HG03064 (cell line): ENCODE results near the gene ABHD1.
A peak's percentile ranks its signal among the peaks of the same experiment; 100 is the strongest.
"Not testable (repeated sequence)": the region's sequence is repeated elsewhere in the genome, so short reads cannot be mapped to it uniquely, and the experiment has no call there.

ENCODE experiments used
- ATAC-seq: cut with Tn5 transposase; IDR thresholded peaks from one replicate; pipeline ENCODE4 v1.9.1; 2021; ENCODE audit warnings: low read depth; ENCODE audit not compliant: unreplicated experiment

The ABHD1 gene

DNA sequence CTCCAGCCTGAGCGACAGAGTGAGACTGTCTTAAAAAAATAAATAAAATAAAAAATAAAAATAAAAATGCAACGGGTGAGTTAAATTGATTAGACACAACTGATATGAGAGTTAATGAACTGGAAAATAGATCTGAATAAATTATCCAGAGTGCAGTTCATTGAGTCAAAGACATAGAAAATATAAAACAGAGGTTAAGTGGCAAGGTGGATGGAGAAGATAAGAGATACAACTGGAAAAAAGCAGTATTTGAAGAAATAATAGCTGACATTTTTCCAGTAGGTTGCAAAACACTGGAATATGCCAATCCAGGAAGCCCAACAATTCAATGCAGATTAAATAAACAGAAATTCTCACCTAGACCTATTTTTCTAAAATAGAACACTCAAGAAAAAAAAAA lies 15.4 kb upstream of the ABHD1 start:
- no peak for ATAC-seq

DNA sequence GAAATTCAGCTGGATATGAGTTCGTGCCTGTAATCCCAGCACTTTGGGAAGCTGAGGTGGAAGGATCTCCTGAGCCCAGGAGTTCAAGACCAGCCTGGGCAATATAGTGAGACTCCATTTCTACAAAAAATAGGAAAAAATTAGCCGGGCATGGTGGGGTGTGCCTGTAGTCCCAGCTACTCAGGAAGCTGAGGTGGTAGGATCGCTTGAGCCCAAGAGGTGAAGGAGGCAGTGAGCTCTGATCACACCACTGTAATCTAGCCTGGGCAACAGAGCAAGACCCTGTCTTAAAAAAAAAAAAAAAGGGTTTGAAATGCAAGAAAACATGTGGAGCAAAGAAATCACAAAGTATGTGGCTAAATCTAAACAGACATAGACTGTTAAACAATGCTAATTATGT lies 14.5 kb upstream of the ABHD1 start:
- no peak for ATAC-seq

DNA sequence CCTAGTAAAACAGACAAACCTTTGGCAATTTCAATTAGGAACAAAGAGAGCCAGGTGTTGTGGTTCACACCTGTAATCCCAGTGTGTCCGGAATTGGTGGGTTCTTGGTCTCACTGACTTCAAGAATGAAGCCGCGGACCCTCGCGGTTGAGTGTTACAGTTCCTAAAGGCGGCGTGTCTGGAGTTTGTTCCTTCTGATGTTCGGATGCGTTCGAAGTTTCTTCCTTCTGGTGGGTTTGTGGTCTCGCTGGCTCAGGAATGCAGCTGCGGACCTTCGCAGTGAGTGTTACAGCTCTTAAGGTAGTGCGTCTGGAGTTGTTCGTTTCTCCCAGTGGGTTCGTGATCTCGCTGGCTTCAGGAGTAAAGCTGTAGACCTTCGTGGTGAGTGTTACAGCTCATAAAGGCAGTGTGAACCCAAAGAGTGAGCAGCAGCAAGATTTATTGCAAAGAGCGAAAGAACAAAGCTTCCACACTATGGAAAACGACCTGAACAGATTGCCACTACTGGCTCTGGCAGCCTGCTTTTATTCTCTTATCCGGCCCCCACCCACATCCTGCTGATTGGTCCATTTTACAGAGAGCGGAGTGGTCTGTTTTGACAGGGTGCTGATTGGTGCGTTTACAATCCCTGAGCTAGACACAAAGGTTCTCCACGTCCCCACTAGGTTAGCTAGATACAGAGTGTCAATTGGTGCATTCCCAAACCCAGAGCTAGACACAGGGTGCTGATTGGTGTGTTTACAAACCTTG lies 12.8 kb upstream of the ABHD1 start:
- not testable (repeated sequence) for ATAC-seq

DNA sequence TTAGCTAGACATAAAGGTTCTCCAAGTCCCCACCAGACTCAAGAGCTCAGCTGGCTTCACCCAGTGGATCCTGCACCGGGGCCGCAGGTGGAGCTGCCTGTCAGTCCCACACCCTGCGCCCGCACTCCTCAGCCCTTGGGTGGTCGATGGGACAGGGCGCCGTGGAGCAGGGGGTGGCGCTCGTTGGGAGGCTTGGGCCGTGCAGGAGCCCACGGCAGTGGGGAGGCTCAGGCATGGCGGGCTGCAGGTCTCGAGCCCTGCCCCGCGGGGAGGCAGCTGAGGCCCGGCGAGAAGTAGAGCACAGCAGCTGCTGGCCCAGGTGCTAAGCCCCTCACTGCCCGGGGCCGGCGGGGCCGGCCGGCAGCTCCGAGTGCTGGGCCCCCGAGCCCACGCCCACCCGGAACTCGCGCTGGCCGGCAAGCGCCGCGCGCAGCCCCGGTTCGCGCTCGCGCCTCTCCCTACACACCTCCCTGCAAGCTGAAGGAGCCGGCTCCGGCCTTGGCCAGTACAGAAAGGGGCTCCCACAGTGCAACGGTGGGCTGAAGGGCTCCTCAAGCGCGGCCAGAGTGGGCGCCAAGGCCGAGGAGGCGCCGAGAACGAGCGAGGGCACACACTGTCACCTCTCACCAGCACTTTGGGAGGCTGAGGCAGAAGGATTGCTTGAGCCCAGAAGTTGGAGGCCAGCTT lies 12.1 kb upstream of the ABHD1 start:
- ATAC-seq = not testable (repeated sequence)

DNA sequence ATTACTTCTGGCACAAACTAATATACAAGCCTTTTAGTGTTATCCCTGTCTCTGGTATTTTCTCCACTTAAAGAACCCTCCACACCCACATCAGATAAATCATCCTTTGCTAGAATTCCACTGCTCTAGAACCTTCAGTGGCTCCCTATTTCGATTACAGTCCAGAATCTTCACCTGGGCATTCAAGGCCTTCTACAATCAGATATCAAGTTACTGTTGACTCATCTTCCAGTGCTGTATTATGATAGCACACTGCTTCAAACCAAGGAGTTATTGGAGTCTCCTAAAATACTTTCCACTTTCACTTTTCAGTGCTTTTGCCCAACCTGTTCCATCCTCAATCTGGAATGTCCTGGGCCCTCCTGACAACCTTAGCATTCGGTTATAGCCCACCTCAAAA lies 8.1 kb upstream of the ABHD1 start:
- ATAC-seq = no peak

DNA sequence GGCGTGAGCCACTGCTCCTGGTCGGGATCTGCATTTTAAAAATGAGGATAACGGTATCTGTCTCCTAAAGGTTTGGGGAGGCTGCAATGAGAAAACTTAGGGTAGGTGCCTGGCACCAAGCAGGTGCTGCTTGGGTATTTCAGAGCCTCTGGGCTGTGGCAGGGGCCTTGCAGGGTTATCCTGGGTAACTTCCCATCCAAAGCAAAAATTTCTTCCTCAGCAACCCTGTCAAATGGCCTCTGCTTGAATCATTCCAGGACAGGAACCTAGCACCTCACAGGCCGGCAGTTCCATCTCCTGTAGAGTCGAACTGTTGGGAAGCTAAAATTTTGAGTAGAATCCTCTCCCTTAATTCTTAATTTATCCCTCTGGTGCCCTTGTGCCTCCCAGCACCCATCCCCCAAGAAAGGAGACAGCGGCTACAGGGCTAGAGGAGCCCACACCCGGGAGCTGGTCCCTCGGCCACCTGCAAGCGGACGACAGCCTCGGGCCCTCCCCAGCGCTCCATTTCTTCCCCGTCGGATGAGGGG lies 5.6 kb upstream of the ABHD1 start:
- ATAC-seq = no peak

DNA sequence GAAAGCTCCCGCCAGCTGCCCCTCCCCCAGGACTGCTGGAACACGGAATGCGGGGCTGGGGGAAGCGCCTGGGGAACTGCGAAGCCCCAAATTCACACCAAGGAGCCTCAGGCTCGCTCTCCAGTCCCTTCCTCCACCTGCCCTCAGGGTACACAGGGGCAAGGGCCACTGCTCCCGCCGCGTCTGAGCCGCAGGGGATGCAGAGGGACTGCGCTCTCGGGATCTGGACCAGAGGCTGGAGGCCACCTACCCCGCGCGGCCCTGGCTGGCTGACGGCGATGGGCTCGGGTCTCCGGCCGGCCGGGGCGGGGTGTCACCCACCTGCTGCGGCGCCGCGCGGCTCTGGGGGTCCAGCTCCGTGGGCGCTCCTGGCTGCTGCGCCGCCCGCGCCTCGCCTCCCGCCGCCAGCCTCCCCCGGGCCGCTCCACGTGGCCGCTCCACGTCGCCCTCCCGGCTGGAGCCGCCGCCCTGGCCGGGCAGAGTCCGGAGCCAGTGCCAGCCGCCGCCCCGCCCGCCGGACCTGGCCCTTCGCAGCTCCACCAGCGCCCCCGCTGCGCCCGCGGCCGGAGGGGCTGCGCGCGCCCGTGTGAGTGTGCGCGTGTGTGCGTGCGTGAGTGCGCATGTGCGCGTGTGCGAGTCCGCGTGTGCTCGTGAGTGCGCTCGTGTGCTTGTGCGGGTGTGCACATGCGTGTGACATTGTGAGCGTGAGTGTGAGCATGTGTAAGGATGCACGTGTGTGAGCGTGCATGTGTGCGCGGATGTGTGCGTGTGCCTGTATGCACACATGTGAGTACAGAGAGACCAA lies 4.9 kb upstream of the ABHD1 start, which contains the start of gene CGREF1:
Gene CGREF1, minus strand, starts transcription at position 604 of the 805 bp plus-strand sequence. CDS start 14,762 bp downstream, outside the sequence.
- ATAC-seq = no peak

DNA sequence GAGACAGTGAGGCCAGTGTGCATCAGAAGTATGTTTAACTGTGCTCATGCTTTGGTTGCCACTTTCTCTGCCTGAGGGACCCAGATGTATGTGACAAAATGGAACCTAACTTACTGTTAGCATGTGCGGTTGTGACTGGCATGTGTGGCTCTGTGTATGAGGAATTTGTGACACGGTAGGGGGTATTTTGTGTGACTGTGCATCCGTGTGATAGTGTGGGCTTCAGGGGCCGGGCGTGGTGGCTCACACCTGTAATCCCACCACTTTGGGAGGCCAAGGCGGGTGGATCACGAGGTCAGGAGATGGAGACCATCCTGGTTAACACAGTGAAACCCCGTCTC lies 4.3 kb upstream of the ABHD1 start:
- ATAC-seq = not testable (repeated sequence)

DNA sequence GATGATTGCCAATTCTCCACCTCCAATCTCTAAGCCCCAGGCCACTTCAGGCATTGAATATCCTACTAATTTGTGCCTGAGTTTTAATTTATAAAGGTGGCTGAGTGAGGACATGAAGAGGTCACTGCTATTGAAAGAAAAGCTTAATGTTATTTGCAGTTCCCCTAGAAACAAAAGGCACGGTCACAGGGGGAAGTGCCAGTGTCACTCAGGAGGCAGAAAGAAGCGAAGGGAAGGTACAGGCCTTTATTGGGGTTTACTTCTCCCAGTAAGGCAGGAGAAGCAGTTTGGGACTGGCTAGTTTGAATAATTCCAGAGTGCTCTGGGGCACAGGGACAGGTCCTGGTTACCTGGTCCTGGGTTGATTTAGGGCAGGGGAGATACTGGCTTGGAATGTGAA lies 1.7 kb upstream of the ABHD1 start:
- ATAC-seq = no peak

DNA sequence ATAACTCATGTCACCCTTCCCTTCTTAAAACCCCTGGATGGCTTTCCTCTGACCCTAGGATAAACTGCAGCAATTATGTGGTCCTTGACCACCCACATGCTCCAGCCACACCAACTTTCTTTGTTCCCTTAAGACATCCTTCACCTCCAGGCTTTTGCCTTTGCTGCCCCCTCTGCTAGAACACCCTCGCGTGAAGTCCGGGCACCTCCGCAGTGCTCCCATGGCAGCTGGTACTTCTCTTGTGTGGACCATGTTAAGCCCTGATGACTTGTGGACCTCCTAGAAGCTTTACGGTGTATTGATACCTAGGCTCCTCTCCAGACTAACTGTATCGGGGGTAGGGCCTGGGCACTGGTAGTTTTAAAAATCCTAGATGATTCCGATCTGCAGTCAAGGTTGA lies 824 bp upstream of the ABHD1 start:
- ATAC-seq = no peak

DNA sequence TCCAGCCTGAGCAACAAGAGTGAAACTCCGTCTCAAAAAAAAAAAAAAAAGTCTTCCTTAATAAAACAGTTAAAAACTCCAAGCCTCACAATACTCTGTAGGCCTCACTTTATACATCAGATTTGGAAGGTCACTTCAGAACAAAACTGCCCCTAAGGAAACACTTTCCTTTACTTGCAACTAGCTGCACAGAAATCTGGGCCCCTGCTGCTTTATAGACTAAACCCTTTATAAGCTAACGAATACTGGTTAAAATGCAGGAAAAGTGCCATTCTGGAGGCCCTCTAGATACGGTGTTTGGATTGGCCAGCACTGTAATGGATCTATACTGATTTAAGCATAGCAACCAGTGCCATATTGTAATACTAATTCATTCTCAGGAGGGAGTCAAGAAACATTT lies 1.5 kb downstream of the ABHD1 start:
- no peak for ATAC-seq

DNA sequence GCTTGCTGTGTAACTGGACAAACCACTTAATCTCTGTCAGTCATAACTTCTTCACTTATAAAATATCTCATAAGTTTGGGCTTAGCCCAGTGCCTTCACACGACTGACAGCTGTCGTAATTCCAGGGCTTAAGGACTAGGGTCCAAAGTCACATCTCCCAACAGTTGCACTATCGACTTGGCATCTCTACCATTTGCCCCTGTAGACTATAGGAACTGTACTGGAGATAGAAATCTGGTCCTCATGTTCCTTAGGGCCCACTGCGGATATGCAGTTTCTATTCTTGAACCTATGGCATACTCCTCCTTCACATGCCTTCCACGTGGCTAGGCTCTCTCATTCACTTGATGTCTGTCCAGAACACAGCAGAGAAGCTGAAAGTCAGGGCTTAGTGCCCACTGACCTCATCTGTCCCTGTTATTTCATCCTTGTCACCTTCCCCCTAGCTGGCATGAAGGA lies 2.7 kb downstream of the ABHD1 start:
- no peak for ATAC-seq

DNA sequence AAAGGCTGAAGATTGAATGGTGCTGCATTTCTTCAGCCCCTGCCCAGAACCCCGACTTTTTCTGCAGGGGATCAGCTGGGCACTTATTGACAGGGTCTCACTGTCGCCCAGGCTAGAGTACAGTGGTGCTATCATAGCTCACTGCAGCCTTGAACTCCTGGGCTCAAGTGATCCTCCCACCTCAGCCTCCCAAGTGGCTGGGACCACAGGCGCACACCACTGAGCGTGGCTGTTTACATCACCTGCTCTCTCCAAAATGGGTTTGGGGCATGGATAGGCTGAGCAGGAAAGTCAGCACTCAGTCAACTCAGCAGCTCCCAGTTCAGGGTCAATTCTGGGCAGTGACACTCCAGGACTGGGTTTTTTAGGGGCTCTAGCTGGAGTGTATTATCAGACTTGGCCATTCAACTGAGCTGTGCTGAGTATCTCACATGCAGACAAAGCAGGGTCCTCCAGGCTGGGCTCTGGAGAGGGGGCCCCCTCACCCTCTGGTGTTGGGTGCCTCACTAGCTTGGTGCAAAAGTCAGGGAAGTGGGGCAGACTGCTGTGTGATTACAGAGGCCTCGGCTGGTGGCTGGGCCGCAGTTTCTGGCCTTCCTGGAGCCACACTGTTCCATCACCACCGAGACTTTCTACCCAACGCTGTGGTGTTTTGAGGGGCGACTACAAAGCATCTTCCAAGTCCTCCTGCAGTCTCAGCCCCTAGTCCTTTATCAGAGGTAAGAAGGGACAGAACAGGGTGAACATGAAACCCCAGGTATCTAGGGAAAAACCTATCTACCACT lies 4.5 kb downstream of the ABHD1 start:
- ATAC-seq = no peak

DNA sequence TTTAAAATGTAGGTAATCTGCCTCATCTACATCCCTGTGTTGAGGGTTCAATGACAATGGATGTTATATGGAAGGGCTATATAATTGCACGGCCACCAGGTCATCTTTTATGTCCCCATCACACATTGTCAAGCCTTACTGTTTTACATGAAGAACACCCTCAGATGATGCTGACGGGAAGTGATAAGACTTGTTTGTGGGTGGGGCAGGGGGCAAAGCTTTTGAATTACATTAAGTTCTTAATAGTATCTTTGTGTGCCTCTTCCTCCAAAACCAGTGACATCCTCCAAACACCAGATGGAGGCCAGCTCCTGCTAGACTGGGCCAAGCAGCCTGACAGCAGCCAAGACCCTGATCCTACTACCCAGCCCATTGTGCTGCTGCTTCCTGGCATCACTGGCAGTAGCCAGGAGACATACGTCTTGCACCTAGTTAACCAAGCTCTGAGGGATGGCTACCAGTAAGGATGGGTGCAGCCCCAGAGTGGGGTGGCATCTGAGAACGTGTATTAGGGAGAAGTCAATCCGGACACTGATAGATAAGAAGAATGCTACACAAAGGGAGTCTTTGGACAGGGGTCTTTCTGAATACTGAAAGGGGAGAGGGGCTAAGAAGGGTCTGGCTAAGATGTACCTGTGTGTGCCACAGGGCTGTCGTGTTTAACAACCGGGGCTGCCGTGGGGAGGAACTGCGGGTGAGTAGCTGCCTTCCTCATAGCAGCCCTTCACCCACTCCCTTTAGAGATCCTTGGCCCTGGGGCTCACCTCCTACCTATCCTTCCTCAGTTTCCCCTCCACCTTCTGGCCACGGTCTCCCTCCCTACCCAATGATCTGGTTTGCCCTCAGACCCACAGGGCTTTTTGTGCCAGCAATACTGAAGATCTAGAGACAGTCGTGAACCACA lies 5.3 kb downstream of the ABHD1 start:
- no peak for ATAC-seq

DNA sequence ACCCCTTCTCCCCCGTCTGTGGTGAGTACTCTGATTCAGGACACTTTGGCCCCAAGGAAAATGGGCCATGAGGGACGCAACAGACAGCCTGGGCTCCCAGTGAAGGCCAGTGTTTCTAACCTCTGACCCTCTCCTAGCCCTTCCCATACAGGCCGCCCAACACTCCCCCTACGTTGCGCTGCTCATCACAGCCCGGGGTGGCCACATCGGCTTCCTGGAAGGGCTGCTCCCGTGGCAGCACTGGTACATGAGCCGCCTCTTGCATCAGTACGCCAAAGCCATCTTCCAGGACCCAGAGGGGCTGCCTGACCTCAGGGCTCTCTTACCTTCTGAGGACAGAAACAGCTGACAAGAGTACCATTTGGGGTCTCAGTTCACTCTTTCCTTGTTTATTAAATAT lies 6.8 kb downstream of the ABHD1 start:
- no peak for ATAC-seq

DNA sequence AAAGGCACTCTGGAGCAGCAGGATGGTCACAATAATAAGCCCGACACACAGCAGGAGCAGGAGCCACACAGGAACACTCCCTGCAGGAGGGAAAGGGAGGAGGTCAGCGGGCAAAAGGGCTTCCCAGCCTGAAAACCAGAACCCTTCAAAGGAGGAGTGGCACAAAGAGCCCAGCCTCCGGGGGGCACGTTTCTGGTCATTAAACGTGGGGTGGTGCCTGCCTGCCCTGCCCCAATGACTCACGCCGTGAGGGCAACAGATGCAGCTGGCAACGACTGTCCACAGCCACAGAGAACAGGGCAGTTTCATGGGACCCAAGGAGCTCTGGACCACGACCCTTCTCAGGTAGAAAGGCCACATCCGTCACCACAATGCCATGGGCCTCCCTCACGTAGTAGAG lies 7.8 kb downstream of the ABHD1 start:
- ATAC-seq = no peak

DNA sequence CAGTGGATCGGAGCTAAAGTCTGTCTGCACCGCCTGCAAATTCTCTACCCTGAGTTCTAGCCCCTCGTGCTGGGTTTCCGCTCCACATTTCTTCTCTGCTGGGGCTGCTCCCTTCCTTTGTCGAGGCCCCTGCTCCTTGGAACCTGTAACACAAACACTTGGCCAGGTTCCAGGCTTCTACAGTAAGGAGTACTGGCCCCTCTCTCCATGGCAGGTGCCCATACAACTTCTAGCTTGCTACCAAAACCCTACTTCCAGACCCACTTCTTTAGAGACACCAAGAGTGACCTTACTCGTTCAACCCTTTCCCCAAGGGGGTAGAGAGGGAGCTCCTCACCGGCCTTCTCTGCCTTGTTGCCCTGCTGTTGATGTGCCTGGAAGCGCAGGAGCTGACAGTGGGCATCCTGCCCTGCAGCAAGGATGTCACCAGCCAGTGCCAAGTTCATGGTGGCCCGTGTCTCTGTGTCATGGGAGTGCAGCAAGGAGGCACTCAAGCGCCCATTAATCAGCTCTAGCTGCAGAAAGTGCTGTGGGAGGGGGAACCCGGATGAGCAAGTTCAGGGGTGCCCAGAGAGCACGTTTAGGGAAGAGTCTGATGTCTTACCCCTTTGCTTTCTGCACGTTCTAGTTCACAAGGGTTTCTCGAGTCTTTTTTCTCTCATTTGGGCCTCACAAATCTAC lies 9.7 kb downstream of the ABHD1 start:
- no peak for ATAC-seq

DNA sequence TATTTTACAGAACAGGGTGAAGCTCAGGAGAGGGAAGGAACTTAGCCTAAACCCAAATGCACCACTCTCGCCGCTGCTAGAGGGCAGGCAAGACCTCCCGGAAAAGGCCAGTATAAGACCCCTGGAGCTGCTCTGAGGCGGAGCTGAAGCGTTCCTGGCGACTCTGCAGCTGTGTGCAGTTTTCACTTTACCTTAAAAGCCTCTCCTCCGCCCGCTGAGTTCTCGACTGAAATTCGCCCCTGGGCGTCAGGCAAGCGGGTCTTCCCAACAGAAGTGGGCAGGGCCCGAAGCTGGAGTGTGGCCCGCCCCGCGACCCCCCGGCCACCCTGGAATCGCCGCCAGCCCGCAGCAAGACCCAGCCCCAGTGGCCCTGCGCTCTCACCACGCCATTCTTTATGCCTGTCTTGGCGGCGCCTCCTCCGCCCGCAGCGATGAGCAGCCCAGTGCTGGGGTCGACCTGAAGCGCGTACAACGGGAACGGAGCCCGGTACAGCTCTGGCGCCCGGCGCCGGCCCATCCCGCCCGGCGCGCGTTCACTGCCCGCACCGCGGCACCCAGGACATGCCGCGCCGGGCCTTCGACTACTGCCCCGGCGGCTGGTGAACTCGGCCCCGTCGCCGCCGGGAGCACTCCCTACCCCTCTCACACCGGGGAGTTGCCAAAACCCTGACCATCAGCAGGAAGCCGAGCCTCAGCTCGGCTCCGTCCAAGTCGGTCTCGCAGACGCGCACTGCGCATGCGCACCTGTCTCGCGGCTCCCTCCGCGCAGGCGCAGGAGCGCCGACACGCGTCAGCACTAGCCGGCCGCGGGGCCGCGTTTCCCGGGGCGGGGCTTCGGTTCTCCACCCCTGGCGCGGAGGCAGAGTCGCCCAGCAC lies 10.5 kb downstream of the ABHD1 start, which contains the start of gene PREB:
Gene PREB, minus strand, starts transcription at position 732 of the 876 bp plus-strand sequence. Its CDS starts 215 bp downstream, at position 517.
- peak; percentile 78 for ATAC-seq
